ENCODE data around the gene LACTBL1.

- no peak for TF ChIP-seq CTCF (IDR thresholded peaks at IDR 0.05; ENCODE audit: insufficient read depth, low read length)
- TF ChIP-seq POLR2AphosphoS5 (IDR thresholded peaks at IDR 0.05; ENCODE audit: low read depth) = no peak
- TF ChIP-seq GABPA (IDR thresholded peaks at IDR 0.05; ENCODE audit: low read depth) = no peak
- TF ChIP-seq REST (IDR thresholded peaks at IDR 0.05; ENCODE audit: insufficient replicate concordance, low read depth) = no peak
Observed at GRCh38 chr1:22908880-22909426, 63.7 kb downstream of the LACTBL1 start.
